Mesodermal cell (in vitro differentiated cells): ENCODE results near the gene KCNAB2.

Experiments
- H3K27ac ChIP-seq: 2 replicates; pipeline ENCODE4 v1.7.0; 2013; ENCODE audit warnings: mild to moderate bottlenecking, low read depth, low read length, moderate library complexity; ENCODE audit not compliant: severe bottlenecking
- H3K36me3 ChIP-seq: 2 replicates; pipeline ENCODE4 v1.7.1; 2013; ENCODE audit warnings: mild to moderate bottlenecking, low read length, moderate library complexity; ENCODE audit not compliant: control insufficient read depth, insufficient read depth
- H3K4me1 ChIP-seq: one replicate; pipeline ENCODE4 v1.7.1; 2013; ENCODE audit warnings: mild to moderate bottlenecking, low read length; ENCODE audit not compliant: insufficient read depth, control insufficient read depth, poor library complexity, severe bottlenecking
- H3K4me3 ChIP-seq: 2 replicates; pipeline ENCODE4 v1.7.0; 2013; ENCODE audit warnings: low read length, control low read depth, mild to moderate bottlenecking; ENCODE audit not compliant: insufficient read depth, poor library complexity, severe bottlenecking; ENCODE audit errors: extremely low read depth
- H3K9me3 ChIP-seq: 2 replicates; pipeline ENCODE4 v1.7.1; 2013; ENCODE audit warnings: mild to moderate bottlenecking, low read length, moderate library complexity; ENCODE audit not compliant: control insufficient read depth
- WGBS, 2 experiments: methylation state at CpG; one replicate each; pipeline ENCODE4 v1.1.5; 2013; ENCODE audit warnings: missing lambda C conversion rate in 2 of 2; ENCODE audit not compliant: insufficient coverage in 2 of 2; 5-methylcytosine and 5-hydroxymethylcytosine counted together

Gene KCNAB2

DNA sequence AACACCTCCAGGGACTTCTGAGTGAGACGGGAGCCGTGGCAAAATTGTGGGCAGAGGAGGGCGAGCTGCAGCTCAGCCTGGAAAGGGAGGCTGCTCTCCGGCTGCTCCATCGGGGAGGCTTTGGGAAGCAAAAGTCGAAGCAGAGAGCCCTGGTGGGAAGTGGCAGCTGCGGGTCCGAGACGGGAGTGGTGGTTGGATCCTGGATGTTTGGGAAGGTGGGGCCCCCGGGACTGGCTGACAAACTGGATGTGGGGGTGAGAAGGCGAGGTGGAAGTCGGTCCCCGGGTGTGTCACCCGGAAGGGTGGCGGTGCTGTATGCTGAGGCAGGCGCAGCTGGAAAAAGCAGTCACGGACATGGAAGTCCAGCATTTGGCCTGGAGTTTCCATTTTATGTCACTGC is 52.1 kb downstream of the KCNAB2 start:
- 91 to 95% methylated on average over 15 to 17 of the region's 17 CpGs for WGBS, 2 experiments
- H3K4me1 ChIP-seq, result no peaks in the 10 kb centered on the region
- H3K4me3 ChIP-seq, result no peak overlapping the region
- H3K27ac ChIP-seq, result no peak overlapping the region
- no peaks in the 10 kb centered on the region for H3K9me3 ChIP-seq
- no peaks in the 10 kb centered on the region for H3K36me3 ChIP-seq

- Histone ChIP-seq H3K36me3 (no peaks in the 10 kb centered on the region), H3K4me1 (no peaks in the 10 kb centered on the region), H3K27ac (no peak overlapping the region), H3K9me3 (no peaks in the 10 kb centered on the region), H3K4me3 (no peak overlapping the region)
- 94 to 95% methylated on average over 15 to 17 of the region's 24 CpGs for WGBS, 2 experiments
These were observed 52.9 kb downstream of the KCNAB2 start for GRCh38 chr1:6098303-6099215.

DNA sequence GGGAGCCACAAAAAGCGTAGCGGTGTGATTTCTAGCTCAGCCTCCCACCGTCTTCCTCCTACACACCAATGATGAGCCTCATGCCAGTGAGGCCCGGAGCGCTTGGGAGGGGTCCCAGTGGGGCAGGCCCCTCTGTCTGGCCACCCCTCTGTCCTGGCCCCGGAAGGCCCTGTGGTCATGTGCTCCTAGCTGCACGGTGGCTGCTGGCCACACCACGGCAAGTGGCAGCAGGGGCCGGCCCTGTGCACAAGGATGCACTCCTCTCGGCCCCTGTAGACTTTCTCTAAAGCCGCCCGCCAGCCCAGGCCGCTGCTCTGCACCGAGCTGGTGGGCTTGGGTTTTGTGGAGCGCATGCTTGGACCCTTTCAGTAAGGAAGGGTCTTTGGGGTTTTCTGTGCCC is 53.6 kb downstream of the KCNAB2 start:
- Histone ChIP-seq H3K9me3 (no peaks in the 10 kb centered on the region), H3K4me3 (no peak overlapping the region), H3K27ac (no peak overlapping the region), H3K36me3 (no peaks in the 10 kb centered on the region), H3K4me1 (no peaks in the 10 kb centered on the region)
- 87 to 95% methylated on average over 10 to 13 of the region's 15 CpGs for WGBS, 2 experiments

DNA sequence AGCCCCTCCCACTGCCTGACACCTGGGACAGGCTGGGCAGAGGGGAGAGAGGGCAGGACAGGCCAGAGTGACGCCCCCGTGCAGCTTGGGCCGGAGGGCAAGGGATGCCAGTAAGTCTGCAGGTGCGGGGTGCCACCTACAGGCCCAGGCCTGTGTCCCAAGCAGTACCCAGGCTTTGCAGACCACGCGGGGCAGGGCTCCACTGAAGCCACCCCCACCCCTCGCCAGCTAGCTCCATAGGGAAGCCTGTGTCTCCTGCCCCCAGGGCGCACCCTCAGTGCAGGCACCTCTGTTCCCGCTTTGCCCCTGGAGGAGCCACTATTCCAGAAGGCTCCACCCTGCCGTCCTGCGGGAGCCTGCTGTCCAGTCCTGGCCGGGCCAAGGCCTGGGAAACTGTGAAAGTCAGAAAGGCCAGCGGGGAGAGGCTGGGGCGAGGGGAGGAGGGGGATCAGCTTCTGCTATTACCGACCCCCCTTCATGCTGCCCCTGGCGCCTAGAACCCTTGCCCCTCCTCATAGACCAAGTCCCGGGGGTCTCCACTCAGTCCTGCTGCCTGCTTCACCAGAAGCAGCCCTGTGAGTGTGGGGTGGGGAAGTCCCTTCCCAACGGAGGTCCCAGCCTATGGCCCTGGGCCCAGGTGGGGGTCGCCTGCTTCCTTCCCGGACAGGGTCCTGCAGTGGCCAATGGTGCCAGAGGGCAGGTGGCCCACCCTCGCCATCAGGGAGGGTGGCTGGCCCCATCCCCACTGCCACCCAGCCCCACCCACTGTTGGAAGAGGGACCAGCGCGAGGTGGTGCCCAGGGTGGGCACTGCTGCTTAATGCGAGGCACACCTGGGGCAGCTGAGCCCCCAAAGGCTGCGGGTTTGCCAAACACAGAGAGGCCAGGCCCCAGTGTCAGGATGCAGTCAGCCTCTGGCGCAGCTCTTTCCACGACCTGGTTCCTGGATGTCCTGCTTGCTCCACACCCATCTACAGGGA is 54.4 kb downstream of the KCNAB2 start:
- Histone ChIP-seq H3K4me3 (no peak overlapping the region), H3K36me3 (no peaks in the 10 kb centered on the region), H3K9me3 (no peaks in the 10 kb centered on the region), H3K27ac (no peak overlapping the region), H3K4me1 (no peaks in the 10 kb centered on the region)
- WGBS, 2 experiments, result 85 to 89% methylated on average over 13 to 16 of the region's 27 CpGs

DNA sequence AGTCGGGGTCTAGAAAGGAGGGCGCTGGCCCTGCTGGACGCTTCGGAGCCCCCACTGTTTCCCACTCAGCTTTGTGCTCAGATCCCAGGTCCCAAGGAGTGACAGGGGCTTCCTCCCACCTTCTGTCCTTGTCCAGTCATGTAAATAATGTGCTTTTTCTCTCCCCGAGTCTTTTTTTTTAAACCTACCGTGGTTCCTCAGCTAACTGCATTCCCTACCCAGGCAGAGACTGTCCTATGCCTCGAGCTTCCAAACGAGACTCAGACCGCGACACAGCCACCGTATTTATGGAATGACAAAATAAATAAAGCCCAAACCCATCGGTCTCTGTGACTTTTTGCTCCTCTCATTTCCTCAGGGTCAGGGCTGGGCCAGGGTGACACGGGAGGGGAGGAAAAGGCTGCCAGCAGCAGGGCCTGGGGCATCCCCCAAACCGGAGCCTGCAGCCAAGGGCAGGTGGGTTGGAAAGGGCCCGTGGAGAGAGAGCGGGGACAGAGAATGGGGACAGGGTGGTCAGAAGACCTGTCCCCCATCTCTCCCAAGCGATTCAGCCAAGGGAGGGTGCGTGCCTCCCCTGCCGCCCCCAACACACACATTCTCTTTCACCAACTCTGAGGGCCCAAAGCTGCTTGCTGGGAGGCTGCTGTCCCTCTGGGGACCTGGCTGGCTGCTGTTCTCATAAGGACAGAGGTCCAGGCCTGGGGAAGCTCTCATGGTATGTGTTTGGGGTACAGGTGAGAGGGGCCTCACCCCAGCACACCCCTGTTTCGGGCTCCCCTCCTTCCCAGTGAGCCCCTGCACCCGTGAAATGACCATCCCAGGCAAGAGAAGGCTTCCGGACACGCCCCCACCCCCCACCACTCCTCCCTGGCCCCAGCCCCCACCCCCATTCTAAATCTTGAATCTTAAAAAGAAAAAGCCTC is 55.4 kb downstream of the KCNAB2 start:
- Histone ChIP-seq H3K4me3 (no peak overlapping the region), H3K36me3 (no peaks in the 10 kb centered on the region), H3K9me3 (no peaks in the 10 kb centered on the region), H3K27ac (no peak overlapping the region), H3K4me1 (no peaks in the 10 kb centered on the region)
- 86 to 90% methylated on average over 13 to 19 of the region's 23 CpGs for WGBS, 2 experiments

- Histone ChIP-seq H3K27ac (no peak overlapping the region), H3K9me3 (no peaks in the 10 kb centered on the region), H3K36me3 (no peaks in the 10 kb centered on the region), H3K4me3 (no peak overlapping the region), H3K4me1 (no peaks in the 10 kb centered on the region)
- 79 to 82% methylated on average over 14 to 18 of the region's 25 CpGs for WGBS, 2 experiments
These were observed 56.3 kb downstream of the KCNAB2 start for GRCh38 chr1:6101826-6102531.

DNA sequence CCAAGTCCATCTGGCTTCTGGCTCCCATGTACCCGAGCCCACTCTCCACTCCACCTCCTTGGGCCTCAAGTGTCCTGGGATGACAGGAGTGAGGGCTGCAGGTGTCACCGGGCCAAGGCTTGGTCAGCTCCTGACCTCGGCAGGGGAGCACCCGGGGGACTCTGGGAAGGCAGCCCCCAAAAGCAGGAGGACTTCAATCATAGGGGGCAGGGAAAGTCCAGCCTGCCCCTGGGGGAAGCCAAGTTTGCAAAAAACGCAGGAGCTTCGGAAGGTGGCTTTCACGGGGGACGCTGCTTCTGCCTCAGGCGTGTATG is 56.8 kb downstream of the KCNAB2 start:
- no peak overlapping the region for H3K27ac ChIP-seq
- H3K36me3 ChIP-seq, result no peaks in the 10 kb centered on the region
- H3K4me3 ChIP-seq, result no peak overlapping the region
- H3K4me1 ChIP-seq, result no peaks in the 10 kb centered on the region
- WGBS, 2 experiments, result 88 to 94% methylated on average over 8 to 9 of the region's 9 CpGs
- no peaks in the 10 kb centered on the region for H3K9me3 ChIP-seq

DNA sequence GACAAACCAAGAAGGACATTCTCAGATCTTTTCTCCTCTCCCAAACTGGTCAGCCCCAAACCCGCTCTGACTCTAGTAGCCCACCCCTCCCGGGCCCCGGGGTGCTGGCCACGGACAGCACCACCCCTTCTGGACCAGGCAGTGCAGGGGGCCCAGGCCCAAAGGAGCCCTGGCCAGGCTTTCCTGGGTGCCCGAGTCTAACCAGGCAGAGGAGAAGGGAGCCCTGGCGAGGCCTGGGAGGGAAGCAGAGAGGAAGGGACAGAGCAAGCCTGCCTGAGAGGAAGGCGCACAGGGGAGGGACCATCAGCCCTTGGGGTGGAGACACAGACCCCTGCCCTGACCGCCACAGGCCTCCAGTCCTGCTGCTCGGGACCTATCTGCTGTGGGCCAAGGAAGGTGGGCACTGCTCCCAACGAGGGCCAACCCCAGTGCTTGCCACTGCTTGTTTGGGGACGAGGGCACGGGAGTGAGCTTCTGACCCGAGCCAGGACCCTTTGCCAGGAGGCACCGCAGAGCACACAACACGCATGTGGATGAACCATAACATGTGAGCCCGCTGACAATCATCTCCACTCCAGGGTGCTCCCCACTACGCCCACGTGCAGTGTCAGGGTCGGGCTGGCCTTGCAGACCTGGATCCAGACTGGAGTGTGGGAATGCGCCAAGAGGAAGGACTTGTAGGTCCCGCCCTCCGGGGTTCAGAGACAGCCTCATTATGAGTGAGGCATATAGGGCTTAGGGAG is 57.6 kb downstream of the KCNAB2 start:
- H3K27ac ChIP-seq, result no peak overlapping the region

DNA sequence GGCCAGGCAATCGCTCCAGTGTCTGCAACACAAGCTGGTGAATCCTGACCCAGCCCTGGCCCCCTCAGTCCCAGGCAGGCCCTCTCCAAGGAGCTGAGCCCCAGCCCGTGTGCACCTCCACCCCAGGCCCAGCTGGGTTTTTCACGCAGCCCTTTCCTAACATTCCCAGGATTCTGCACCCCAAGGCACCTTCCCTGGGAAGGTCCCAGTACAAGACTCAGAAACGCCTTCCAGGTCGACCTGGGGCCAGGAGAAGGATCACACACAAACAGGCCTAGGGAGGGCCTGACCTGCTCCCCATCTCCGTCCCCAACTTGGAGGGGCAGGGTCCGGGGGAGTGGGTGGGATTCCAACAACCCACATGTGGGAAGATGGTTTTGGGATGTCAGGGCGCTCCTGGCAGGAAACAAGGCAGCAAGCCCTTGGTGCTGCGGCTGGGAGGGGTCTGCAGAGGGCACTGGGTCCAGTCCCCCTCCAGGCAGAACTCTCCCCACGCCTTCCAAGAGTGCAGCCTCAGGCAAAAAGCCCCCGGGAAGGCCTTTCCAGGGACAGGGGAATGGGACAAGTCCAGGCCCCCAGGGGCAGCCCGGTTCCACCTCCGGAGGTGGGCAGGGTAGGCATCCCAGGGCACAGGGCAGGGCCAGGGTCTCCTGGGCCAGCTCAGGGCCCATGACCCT is 58.3 kb downstream of the KCNAB2 start:
- H3K27ac ChIP-seq, result no peak overlapping the region
- no peak overlapping the region for H3K4me3 ChIP-seq
- WGBS, 2 experiments, result 86 to 89% methylated on average over 7 to 12 of the region's 13 CpGs
- H3K36me3 ChIP-seq, result no peaks in the 10 kb centered on the region
- no peaks in the 10 kb centered on the region for H3K9me3 ChIP-seq
- no peaks in the 10 kb centered on the region for H3K4me1 ChIP-seq

More for the DNA sequence above, 57.6 kb downstream of the KCNAB2 start:
- H3K4me3 ChIP-seq, result no peak overlapping the region
- WGBS, 2 experiments, result 88 to 92% methylated on average over 18 to 21 of the region's 22 CpGs
- no peaks in the 10 kb centered on the region for H3K36me3 ChIP-seq
- no peaks in the 10 kb centered on the region for H3K4me1 ChIP-seq
- H3K9me3 ChIP-seq, result no peaks in the 10 kb centered on the region
